Right lobe of liver (tissue), 4 donors: Measurements from ENCODE around the gene DUSP15.

Source experiments
- POLR2A ChIP-seq: fragments of 450-650 bp; IDR thresholded peaks from one replicate; pipeline ENCODE4 v1.6.1; 2017; ENCODE audit warnings: antibody characterized with exemption, mild to moderate bottlenecking
- TF ChIP-seq, protein P1 (sequence below), 4 donors: fragments of 200-600 bp in 3 of 4; fragments of 450-650 bp in 1 of 4; IDR thresholded peaks; one replicate each; pipeline versions ENCODE4 v1.5.1 to v1.8.0; 2016 to 2022; ENCODE audit warnings: antibody characterized with exemption in 4 of 4, mild to moderate bottlenecking in 2 of 4
- donor health status: DM: no; HTN: no; CAD: no.
- donor health status: DM: no; HTN: no; CAD: no.
- donor health status: DM: no; HTN: yes; CAD: no.

DNA sequence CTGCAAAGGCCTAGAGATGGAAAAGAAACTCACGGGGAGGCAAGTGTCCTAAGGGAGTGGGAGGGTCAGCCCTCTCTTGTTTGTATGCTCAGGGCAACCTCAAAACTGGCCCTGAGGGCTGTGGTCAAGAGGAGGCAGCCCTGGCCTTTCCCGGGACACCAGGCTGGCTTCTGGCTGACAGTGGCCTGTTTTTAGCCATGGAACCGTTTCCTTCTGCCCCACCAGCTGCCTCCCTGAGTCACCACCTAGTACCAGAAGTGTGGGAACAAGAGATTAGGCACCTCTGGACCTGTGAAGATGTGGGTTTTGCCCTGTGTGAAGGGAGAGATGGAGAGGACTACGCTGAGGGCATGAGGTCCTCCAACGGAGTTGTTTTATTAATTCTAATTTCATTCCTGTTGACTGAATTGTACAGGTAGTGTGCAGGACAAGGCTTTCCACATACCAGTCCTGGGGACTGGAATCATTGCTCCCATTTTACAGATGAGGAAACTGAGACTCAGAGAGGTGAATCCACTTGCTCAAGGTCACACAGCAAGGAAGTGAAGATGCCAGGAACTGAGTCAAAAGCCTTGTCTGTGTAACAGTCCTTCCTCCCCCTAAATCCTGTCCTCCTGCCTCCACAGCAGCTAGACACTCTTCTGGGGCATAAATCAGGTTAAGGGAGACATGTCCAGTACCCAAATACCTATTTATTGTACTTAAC is 30.4 kb downstream of the DUSP15 start:
- TF ChIP-seq, protein P1, sequence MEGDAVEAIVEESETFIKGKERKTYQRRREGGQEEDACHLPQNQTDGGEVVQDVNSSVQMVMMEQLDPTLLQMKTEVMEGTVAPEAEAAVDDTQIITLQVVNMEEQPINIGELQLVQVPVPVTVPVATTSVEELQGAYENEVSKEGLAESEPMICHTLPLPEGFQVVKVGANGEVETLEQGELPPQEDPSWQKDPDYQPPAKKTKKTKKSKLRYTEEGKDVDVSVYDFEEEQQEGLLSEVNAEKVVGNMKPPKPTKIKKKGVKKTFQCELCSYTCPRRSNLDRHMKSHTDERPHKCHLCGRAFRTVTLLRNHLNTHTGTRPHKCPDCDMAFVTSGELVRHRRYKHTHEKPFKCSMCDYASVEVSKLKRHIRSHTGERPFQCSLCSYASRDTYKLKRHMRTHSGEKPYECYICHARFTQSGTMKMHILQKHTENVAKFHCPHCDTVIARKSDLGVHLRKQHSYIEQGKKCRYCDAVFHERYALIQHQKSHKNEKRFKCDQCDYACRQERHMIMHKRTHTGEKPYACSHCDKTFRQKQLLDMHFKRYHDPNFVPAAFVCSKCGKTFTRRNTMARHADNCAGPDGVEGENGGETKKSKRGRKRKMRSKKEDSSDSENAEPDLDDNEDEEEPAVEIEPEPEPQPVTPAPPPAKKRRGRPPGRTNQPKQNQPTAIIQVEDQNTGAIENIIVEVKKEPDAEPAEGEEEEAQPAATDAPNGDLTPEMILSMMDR (IDR thresholded peaks at IDR 0.05) = no peak
- no peak for TF ChIP-seq POLR2A
